WTC11 (cell line): Measurements from ENCODE around the gene TMEM80. TPM values are rescaled to one million over a fixed set of nuclear protein-coding genes. Genes with fewer than 3 reads are reported as not detected.

Experiments used
- ATAC-seq: fragments of 200-7000 bp; cut with Tn5 transposase; 2 replicates; pipeline ENCODE4 v1.10.0; 2021; ENCODE audit warnings: mild to moderate bottlenecking, moderate library complexity
- CTCF ChIA-PET: fragments of 300-600 bp; sonication (Branson Sonifier 250); formaldehyde crosslinking; loops from one replicate; lab custom pipeline; 2021; ENCODE audit warnings: antibody characterized with exemption; lab: Charles Lee
- POLR2A ChIA-PET: fragments of 350-600 bp; sonication (Branson Sonifier 250); formaldehyde crosslinking; loops from one replicate; lab custom pipeline; 2021; ENCODE audit warnings: antibody characterized with exemption; lab: Charles Lee
- DNase-seq: peaks from one replicate; pipeline ENCODE4 v3.0.0; 2021; ENCODE audit warnings: low spot score
- H3K27ac Mint-ChIP-seq: 2 replicates; pipeline ENCODE4 v1.8.0; 2021; ENCODE audit warnings: mixed read lengths
- H3K27me3 Mint-ChIP-seq: 2 replicates; pipeline ENCODE4 v1.8.0; 2021; ENCODE audit warnings: low read depth, mild to moderate bottlenecking, moderate library complexity, mixed read lengths
- H3K36me3 Mint-ChIP-seq: 2 replicates; pipeline ENCODE4 v1.8.0; 2021; ENCODE audit warnings: mixed read lengths
- H3K4me1 Mint-ChIP-seq: 2 replicates; pipeline ENCODE4 v1.8.0; 2022; ENCODE audit warnings: mixed read lengths
- H3K4me3 Mint-ChIP-seq: 2 replicates; pipeline ENCODE4 v1.8.0; 2021; ENCODE audit warnings: mild to moderate bottlenecking, moderate library complexity, mixed read lengths
- H3K9me3 Mint-ChIP-seq: 2 replicates; pipeline ENCODE4 v1.8.0; 2021; ENCODE audit warnings: mixed read lengths
- AFF4 ChIP-seq: sonication (generic); formaldehyde crosslinking; IDR thresholded peaks from 2 replicates; pipeline ENCODE4 v1.8.1; 2023; ENCODE audit warnings: mild to moderate bottlenecking, missing genetic modification reagents, borderline replicate concordance
- ARID4B ChIP-seq: sonication (generic); formaldehyde crosslinking; IDR thresholded peaks from 2 replicates; pipeline ENCODE4 v1.8.0; 2023; ENCODE audit warnings: missing genetic modification reagents, mild to moderate bottlenecking, borderline replicate concordance
- HMGXB4 ChIP-seq: sonication (generic); formaldehyde crosslinking; IDR thresholded peaks from 2 replicates; pipeline ENCODE4 v1.8.1; 2023; ENCODE audit warnings: mild to moderate bottlenecking, moderate library complexity, missing genetic modification reagents
- NFE2L1 ChIP-seq: sonication (generic); formaldehyde crosslinking; IDR thresholded peaks from 2 replicates; pipeline ENCODE4 v1.8.1; 2023; ENCODE audit warnings: missing genetic modification reagents
- NR2C2 ChIP-seq: sonication (generic); formaldehyde crosslinking; IDR thresholded peaks from 2 replicates; pipeline ENCODE4 v1.8.0; 2022; ENCODE audit warnings: mild to moderate bottlenecking, missing genetic modification reagents
- PRDM15 ChIP-seq: sonication (generic); formaldehyde crosslinking; IDR thresholded peaks from 2 replicates; pipeline ENCODE4 v1.8.0; 2022; ENCODE audit warnings: missing genetic modification reagents
- PRRX2 ChIP-seq: fragments of 250-450 bp; sonication (Bioruptor Pico); IDR thresholded peaks from 2 replicates; pipeline ENCODE4 v1.8.0; 2021; ENCODE audit warnings: mild to moderate bottlenecking
- SP1 ChIP-seq: sonication (generic); formaldehyde crosslinking; conservative IDR thresholded peaks from 2 replicates; pipeline ENCODE4 v1.8.1; 2022; ENCODE audit warnings: missing genetic modification reagents
- ZNF317 ChIP-seq: sonication (generic); formaldehyde crosslinking; IDR thresholded peaks from 2 replicates; pipeline ENCODE4 v1.8.1; 2023; ENCODE audit warnings: low read depth, mild to moderate bottlenecking, moderate library complexity, missing genetic modification reagents, borderline replicate concordance
- ZNF416 ChIP-seq: fragments of 250-450 bp; sonication (Bioruptor Pico); IDR thresholded peaks from 2 replicates; pipeline ENCODE4 v1.9.0; 2021; ENCODE audit warnings: mild to moderate bottlenecking, inconsistent platforms
- total RNA-seq: library from RNA; stranded (reverse); gene quantifications from 3 replicates; pipeline ENCODE4 v1.2.3, GENCODE V29; 2021
- TF ChIP-seq, protein P1 (sequence below): sonication (generic); formaldehyde crosslinking; IDR thresholded peaks from 2 replicates; pipeline ENCODE4 v1.8.0; 2022; ENCODE audit warnings: mild to moderate bottlenecking, missing genetic modification reagents
- TF ChIP-seq, protein P2 (sequence below): fragments of 250-450 bp; sonication (Bioruptor Pico); IDR thresholded peaks from 2 replicates; pipeline ENCODE4 v2.1.2; 2022; ENCODE audit warnings: mild to moderate bottlenecking, moderate library complexity
- TF ChIP-seq, protein P3 (sequence below): fragments of 200-600 bp; IDR thresholded peaks from 2 replicates; pipeline ENCODE4 v1.8.0; 2022; ENCODE audit warnings: antibody characterized with exemption

TMEM80 gene
- total RNA-seq, 1 experiment from 2014 or later, result 23.4 TPM

DNA sequence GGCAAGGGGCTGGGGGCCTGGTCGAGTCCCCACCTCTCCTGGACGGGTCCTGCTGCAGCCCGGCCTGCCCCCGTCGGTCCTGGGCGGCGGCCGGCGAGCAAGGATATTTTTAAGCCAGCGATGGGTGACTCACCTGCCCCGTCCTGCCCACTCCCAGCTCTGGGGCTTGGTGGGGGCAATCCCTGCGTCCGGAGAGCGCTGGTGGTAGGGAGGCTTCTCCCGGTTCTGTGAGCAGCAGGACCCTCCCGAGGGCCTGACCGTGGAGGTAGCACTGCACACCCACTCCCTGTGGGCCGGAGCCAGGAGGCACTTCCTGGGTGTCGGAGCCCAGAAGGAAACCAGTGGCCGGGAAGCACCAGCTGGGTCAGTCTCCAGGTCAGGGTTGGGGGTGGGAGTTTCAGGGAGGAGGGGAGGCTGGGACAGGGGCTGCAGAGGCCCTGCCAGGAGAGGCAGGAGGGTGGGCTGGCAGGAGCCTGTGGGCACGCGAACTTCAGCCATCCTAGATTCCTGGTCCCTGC, 10.9 kb downstream of the TMEM80 start (continued):
- TF ChIP-seq PRDM15 (CRISPR knock-in tag) (no peak), ZNF416 (CRISPR knock-in tag) (no peak), HMGXB4 (CRISPR knock-in tag) (no peak), NR2C2 (CRISPR knock-in tag) (no peak), AFF4 (CRISPR knock-in tag) (no peak), PRRX2 (CRISPR knock-in tag) (no peak), SP1 (CRISPR knock-in tag) (no peak; the same call in 1 of the 2 replicates), NFE2L1 (CRISPR knock-in tag) (no peak), ZNF317 (no peak)
- TF ChIP-seq, protein P1, sequence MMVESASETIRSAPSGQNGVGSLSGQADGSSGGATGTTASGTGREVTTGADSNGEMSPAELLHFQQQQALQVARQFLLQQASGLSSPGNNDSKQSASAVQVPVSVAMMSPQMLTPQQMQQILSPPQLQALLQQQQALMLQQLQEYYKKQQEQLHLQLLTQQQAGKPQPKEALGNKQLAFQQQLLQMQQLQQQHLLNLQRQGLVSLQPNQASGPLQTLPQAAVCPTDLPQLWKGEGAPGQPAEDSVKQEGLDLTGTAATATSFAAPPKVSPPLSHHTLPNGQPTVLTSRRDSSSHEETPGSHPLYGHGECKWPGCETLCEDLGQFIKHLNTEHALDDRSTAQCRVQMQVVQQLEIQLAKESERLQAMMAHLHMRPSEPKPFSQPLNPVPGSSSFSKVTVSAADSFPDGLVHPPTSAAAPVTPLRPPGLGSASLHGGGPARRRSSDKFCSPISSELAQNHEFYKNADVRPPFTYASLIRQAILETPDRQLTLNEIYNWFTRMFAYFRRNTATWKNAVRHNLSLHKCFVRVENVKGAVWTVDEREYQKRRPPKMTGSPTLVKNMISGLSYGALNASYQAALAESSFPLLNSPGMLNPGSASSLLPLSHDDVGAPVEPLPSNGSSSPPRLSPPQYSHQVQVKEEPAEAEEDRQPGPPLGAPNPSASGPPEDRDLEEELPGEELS (CRISPR knock-in tag), result no peak

GRCh38 chr11:706957-707816, 11.6 kb downstream of the TMEM80 start:
- Mint-ChIP-seq H3K36me3 (no peaks in the 10 kb centered on the region), H3K9me3 (no peaks in the 10 kb centered on the region), H3K4me3 (peak overlapping the region; percentile 62), H3K4me1 (peaks cover 30% of the 10 kb centered on the region), H3K27ac (no peak overlapping the region), H3K27me3 (no peaks in the 10 kb centered on the region)
- ATAC-seq (peak; percentile 46), DNase-seq (peak; percentile 47)
- CTCF ChIA-PET, result interaction anchor here (0.6 to 3.8 kb wide), 10 partner anchors 11 to 153 kb away, joined by 3 to 38 read pairs (median 4); partner anchors contain the start of genes DEAF1 and TMEM80
- POLR2A ChIA-PET, result interaction anchor here (0.8 to 1.2 kb wide), 3 partner anchors 13 to 56 kb away, joined by 3 to 6 read pairs (median 4); no protein-coding TSS in a partner anchor
- 0 out of 2 replicates have a peak, but pooled peaks have one; percentile 32 for TF ChIP-seq SP1 (CRISPR knock-in tag)
- TF ChIP-seq, protein P2, sequence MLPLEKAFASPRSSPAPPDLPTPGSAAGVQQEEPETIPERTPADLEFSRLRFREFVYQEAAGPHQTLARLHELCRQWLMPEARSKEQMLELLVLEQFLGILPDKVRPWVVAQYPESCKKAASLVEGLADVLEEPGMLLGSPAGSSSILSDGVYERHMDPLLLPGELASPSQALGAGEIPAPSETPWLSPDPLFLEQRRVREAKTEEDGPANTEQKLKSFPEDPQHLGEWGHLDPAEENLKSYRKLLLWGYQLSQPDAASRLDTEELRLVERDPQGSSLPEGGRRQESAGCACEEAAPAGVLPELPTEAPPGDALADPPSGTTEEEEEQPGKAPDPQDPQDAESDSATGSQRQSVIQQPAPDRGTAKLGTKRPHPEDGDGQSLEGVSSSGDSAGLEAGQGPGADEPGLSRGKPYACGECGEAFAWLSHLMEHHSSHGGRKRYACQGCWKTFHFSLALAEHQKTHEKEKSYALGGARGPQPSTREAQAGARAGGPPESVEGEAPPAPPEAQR (CRISPR knock-in tag), result no peak
- no peak for TF ChIP-seq ARID4B (CRISPR knock-in tag)
- TF ChIP-seq, protein P3, sequence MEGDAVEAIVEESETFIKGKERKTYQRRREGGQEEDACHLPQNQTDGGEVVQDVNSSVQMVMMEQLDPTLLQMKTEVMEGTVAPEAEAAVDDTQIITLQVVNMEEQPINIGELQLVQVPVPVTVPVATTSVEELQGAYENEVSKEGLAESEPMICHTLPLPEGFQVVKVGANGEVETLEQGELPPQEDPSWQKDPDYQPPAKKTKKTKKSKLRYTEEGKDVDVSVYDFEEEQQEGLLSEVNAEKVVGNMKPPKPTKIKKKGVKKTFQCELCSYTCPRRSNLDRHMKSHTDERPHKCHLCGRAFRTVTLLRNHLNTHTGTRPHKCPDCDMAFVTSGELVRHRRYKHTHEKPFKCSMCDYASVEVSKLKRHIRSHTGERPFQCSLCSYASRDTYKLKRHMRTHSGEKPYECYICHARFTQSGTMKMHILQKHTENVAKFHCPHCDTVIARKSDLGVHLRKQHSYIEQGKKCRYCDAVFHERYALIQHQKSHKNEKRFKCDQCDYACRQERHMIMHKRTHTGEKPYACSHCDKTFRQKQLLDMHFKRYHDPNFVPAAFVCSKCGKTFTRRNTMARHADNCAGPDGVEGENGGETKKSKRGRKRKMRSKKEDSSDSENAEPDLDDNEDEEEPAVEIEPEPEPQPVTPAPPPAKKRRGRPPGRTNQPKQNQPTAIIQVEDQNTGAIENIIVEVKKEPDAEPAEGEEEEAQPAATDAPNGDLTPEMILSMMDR, result 0 out of 2 replicates have a peak, but pooled peaks have one; percentile 13
